Middle frontal gyrus (tissue), 1 donor: ENCODE measurements around the gene ILKAP.

Source experiments
- DNase-seq: peaks from one replicate; pipeline ENCODE4 v3.0.0-alpha.2; 2015; ENCODE audit warnings: low spot score; ENCODE audit errors: extremely low spot score

Gene ILKAP

GRCh38 chr2:238125127-238125885, 78.2 kb downstream of the ILKAP start:
- DNase-seq, result no peak

- DNase-seq, result no peak
These were observed 78.9 kb downstream of the ILKAP start for GRCh38 chr2:238124488-238125126.

- no peak for DNase-seq
These were observed 79.5 kb downstream of the ILKAP start for GRCh38 chr2:238123991-238124470.

GRCh38 chr2:238123218-238123971, 80.1 kb downstream of the ILKAP start:
- DNase-seq, result no peak

- no peak for DNase-seq
These were observed 80.9 kb downstream of the ILKAP start for GRCh38 chr2:238122287-238123217.

GRCh38 chr2:238121511-238122286, 81.8 kb downstream of the ILKAP start:
- no peak for DNase-seq

GRCh38 chr2:238120463-238121298, 82.8 kb downstream of the ILKAP start:
- no peak for DNase-seq
